CD14-positive monocyte (primary cell): ENCODE measurements around the gene NRXN3. TPM values are rescaled to one million over a fixed set of nuclear protein-coding genes. Genes with fewer than 3 reads are reported as not detected.

Experiments used
- DNase-seq, 3 donors: peaks; one replicate each; pipeline ENCODE4 v3.0.0-alpha.2; 2011 to 2022
- H2AFZ ChIP-seq: 2 replicates; pipeline ENCODE4 v1.6.0; 2012; ENCODE audit warnings: mild to moderate bottlenecking, low read depth, low read length, inconsistent platforms; ENCODE audit not compliant: insufficient read depth, poor library complexity, severe bottlenecking
- H3K27ac ChIP-seq, 2 donors: 1 replicate in 1 of 2; 2 replicates in 1 of 2; pipeline ENCODE4 v1.5.1; 2012 to 2013; ENCODE audit warnings: low read length in 2 of 2, control low read depth in 1 of 2, inconsistent platforms in 1 of 2, low read depth in 1 of 2, mild to moderate bottlenecking in 1 of 2
- H3K27me3 ChIP-seq, 2 donors: one replicate each; pipeline versions ENCODE4 v1.6.0 to v1.6.1; 2011 to 2013; ENCODE audit warnings: low read length in 2 of 2; ENCODE audit not compliant: control insufficient read depth in 2 of 2, insufficient read depth in 2 of 2
- H3K36me3 ChIP-seq, 2 donors: replicated peaks in 1 of 2; 1 replicate in 1 of 2; 2 replicates in 1 of 2; pipeline versions ENCODE4 v1.5.1 to v1.6.1; 2012 to 2013; ENCODE audit warnings: low read length in 2 of 2, control low read depth in 1 of 2, inconsistent platforms in 1 of 2, mild to moderate bottlenecking in 1 of 2; ENCODE audit not compliant: insufficient read depth in 2 of 2, control insufficient read depth in 1 of 2
- H3K4me1 ChIP-seq, 2 donors: 1 replicate in 1 of 2; 2 replicates in 1 of 2; pipeline versions ENCODE4 v1.5.1 to v1.6.1; 2012 to 2013; ENCODE audit warnings: low read length in 2 of 2, control low read depth in 1 of 2, inconsistent platforms in 1 of 2, mild to moderate bottlenecking in 1 of 2, moderate library complexity in 1 of 2; ENCODE audit not compliant: insufficient read depth in 2 of 2, control insufficient read depth in 1 of 2
- H3K4me2 ChIP-seq: replicated peaks from 2 replicates; pipeline ENCODE3; 2012; ENCODE audit warnings: low read length, moderate library complexity, mild to moderate bottlenecking; ENCODE audit not compliant: poor library complexity, severe bottlenecking; ENCODE audit errors: extremely low read depth
- H3K4me3 ChIP-seq, 3 experiments: fragments of 200-600 bp in 1 of 3; sonication (generic) in 1 of 3; replicated peaks in 1 of 3; 1 replicate in 2 of 3; 2 replicates in 1 of 3; pipeline ENCODE4 v1.5.1; 2011 to 2013; ENCODE audit warnings: low read length in 3 of 3, mild to moderate bottlenecking in 3 of 3, control low read depth in 2 of 3, low read depth in 2 of 3, inconsistent platforms in 1 of 3, moderate library complexity in 1 of 3
- H3K79me2 ChIP-seq: 2 replicates; pipeline ENCODE4 v1.6.0; 2012; ENCODE audit warnings: mild to moderate bottlenecking, control low read depth, inconsistent platforms, low read length, moderate library complexity; ENCODE audit not compliant: insufficient read depth
- H3K9ac ChIP-seq: 2 replicates; pipeline ENCODE4 v1.6.0; 2017; ENCODE audit warnings: low read length, mild to moderate bottlenecking; ENCODE audit not compliant: insufficient read depth, poor library complexity, severe bottlenecking
- H3K9me3 ChIP-seq, 2 donors: replicated peaks in 1 of 2; 1 replicate in 1 of 2; 2 replicates in 1 of 2; pipeline versions ENCODE4 v1.5.1 to v1.6.1; 2012 to 2013; ENCODE audit warnings: low read length in 2 of 2, control low read depth in 1 of 2; ENCODE audit not compliant: control insufficient read depth in 1 of 2, insufficient read depth in 1 of 2
- H4K20me1 ChIP-seq: 2 replicates; pipeline ENCODE4 v1.6.0; 2012; ENCODE audit warnings: mild to moderate bottlenecking, low read length, control low read depth, moderate library complexity; ENCODE audit not compliant: insufficient read depth
- H3K27ac Mint-ChIP-seq, 7 donors: one replicate each; pipeline ENCODE4 v1.8.0; 2020; ENCODE audit warnings: mild to moderate bottlenecking in 7 of 7, mixed read lengths in 7 of 7, moderate library complexity in 6 of 7, inconsistent platforms in 2 of 7
- H3K27me3 Mint-ChIP-seq, 3 donors: one replicate each; pipeline ENCODE4 v1.8.0; 2021 to 2022; ENCODE audit warnings: low read depth in 3 of 3, mild to moderate bottlenecking in 3 of 3, mixed read lengths in 3 of 3, moderate library complexity in 3 of 3, inconsistent platforms in 1 of 3
- H3K36me3 Mint-ChIP-seq, 2 donors: one replicate each; pipeline ENCODE4 v1.8.0; 2020; ENCODE audit warnings: mixed read lengths in 2 of 2, inconsistent platforms in 1 of 2, mild to moderate bottlenecking in 1 of 2
- H3K4me1 Mint-ChIP-seq: one replicate; pipeline ENCODE4 v1.8.0; 2020; ENCODE audit warnings: mild to moderate bottlenecking, mixed read lengths
- H3K4me3 Mint-ChIP-seq, 2 donors: one replicate each; pipeline ENCODE4 v1.8.0; 2020; ENCODE audit warnings: mild to moderate bottlenecking in 2 of 2, mixed read lengths in 2 of 2, moderate library complexity in 1 of 2
- H3K9me3 Mint-ChIP-seq, 7 donors: one replicate each; pipeline ENCODE4 v1.8.0; 2020 to 2022; ENCODE audit warnings: mixed read lengths in 7 of 7, mild to moderate bottlenecking in 6 of 7, moderate library complexity in 6 of 7, inconsistent platforms in 2 of 7
- WGBS: methylation state at CpG from one replicate; pipeline ENCODE4 v1.1.5; 2013; ENCODE audit warnings: missing lambda C conversion rate; ENCODE audit not compliant: insufficient coverage; 5-methylcytosine and 5-hydroxymethylcytosine counted together
- intact Hi-C, 2 donors: fragments of 100-400 bp; cut with micrococcal nuclease; formaldehyde crosslinking; loops; one replicate each; pipeline versions ENCODE4 v1.15.0 to v1.15.1; 2023
- polyA plus RNA-seq, 3 donors: library from polyadenylated mRNA; depleted of rRNA in 1 of 3; unstranded in 2 of 3; stranded (reverse) in 1 of 3; fragments of 300-500 nt in 2 of 3; fragments of >200 nt in 1 of 3; fragmentation: Illumina TruSeq in 2 of 3; gene quantifications; 1 replicate in 2 of 3; 2 replicates in 1 of 3; pipeline ENCODE4 v1.2.3, GENCODE V29; 2012 to 2021
- TF ChIP-seq, protein P1 (sequence below): fragments of 200-600 bp; IDR thresholded peaks from one replicate; pipeline ENCODE4 v1.8.0; 2022; ENCODE audit warnings: antibody characterized with exemption, mild to moderate bottlenecking

Gene NRXN3
- polyA plus RNA-seq, 3 donors, result not detected

DNA sequence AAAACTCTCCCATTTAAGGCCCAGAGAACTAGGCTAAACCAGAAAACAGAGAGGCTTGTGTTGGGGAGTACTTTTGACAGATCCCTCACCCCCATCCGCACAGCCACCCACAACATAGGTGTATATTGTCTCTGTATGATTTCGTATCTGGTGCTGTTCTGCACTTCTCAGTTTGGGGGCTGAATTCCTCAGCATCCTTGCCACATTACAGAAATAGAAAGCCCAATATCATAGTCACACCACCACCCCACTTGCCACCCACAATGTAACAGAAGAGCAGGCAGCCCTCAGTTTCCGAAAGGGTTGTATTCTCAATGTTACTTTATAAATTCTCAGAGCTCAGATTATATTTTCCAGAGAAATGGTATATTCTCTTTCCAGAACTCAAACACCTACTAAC lies 1090.2 kb downstream of the NRXN3 start:
- H4K20me1 ChIP-seq, result no peaks in the 10 kb centered on the region
- intact Hi-C loops, result no loop called here
- DNase-seq, result no peak
- Mint-ChIP-seq H3K4me3 (no peak overlapping the region), H3K36me3 (no peaks in the 10 kb centered on the region), H3K4me1 (no peaks in the 10 kb centered on the region), H3K27me3 (peaks cover 0 to 3% (median 0%) of the 10 kb centered on the region in 3 donors), H3K27ac (no peak overlapping the region), H3K9me3 (peaks cover 0 to 8% (median 2%) of the 10 kb centered on the region in 7 donors)
- H3K4me2 ChIP-seq, result no peak overlapping the region
- H2AFZ ChIP-seq, result no peak overlapping the region
- H3K4me1 ChIP-seq, result no peaks in the 10 kb centered on the region
- H3K36me3 ChIP-seq, result no peaks in the 10 kb centered on the region
- no peaks in the 10 kb centered on the region for H3K27me3 ChIP-seq
- WGBS, result no CpG with 5 or more reads among the region's 3 CpGs
- no peaks in the 10 kb centered on the region for H3K79me2 ChIP-seq
- H3K27ac ChIP-seq, result no peak overlapping the region
- H3K9ac ChIP-seq, result no peak overlapping the region
- no peak overlapping the region for H3K4me3 ChIP-seq
- TF ChIP-seq, protein P1, sequence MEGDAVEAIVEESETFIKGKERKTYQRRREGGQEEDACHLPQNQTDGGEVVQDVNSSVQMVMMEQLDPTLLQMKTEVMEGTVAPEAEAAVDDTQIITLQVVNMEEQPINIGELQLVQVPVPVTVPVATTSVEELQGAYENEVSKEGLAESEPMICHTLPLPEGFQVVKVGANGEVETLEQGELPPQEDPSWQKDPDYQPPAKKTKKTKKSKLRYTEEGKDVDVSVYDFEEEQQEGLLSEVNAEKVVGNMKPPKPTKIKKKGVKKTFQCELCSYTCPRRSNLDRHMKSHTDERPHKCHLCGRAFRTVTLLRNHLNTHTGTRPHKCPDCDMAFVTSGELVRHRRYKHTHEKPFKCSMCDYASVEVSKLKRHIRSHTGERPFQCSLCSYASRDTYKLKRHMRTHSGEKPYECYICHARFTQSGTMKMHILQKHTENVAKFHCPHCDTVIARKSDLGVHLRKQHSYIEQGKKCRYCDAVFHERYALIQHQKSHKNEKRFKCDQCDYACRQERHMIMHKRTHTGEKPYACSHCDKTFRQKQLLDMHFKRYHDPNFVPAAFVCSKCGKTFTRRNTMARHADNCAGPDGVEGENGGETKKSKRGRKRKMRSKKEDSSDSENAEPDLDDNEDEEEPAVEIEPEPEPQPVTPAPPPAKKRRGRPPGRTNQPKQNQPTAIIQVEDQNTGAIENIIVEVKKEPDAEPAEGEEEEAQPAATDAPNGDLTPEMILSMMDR, result no peak
- no peaks in the 10 kb centered on the region for H3K9me3 ChIP-seq

DNA sequence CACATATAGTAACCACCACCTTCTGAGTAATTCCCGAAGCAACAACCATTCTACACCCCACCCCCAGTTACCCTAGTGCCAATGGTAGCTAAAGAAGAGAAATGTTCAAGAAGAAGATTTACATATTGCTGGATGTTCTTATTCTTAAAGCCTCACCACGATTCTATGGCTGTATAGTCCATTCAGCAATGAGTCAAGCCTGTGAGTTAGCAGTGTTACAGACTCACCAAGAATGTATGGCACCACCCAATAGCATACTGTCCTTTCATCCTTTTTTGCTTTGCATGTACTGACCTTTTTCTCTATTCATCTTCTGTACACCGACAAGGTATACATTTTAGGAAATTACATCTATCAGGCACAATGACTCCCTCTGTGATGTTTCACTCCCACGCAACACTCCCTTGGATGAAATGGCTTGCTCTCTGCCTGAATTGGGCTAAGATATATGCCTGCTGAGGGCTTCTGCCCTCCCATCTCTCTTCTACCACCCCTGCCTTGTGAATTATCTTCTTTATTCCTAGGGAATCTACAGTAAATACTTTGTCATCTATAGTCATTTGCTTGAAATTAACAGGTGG lies 1095.3 kb downstream of the NRXN3 start:
- Histone ChIP-seq H3K79me2 (no peaks in the 10 kb centered on the region), H3K36me3 (no peaks in the 10 kb centered on the region), H2AFZ (no peak overlapping the region), H3K9ac (no peak overlapping the region), H3K27me3 (no peaks in the 10 kb centered on the region), H3K4me3 (no peak overlapping the region), H3K27ac (no peak overlapping the region), H3K9me3 (no peaks in the 10 kb centered on the region), H3K4me1 (no peaks in the 10 kb centered on the region), H3K4me2 (no peak overlapping the region), H4K20me1 (no peaks in the 10 kb centered on the region)
- no peaks in the 10 kb centered on the region for H3K4me1 Mint-ChIP-seq
- H3K4me3 Mint-ChIP-seq, result no peak overlapping the region
- TF ChIP-seq, protein P1, result no peak
- no peak overlapping the region for H3K27ac Mint-ChIP-seq
- WGBS, result 100% methylated on average over 1 of the region's 4 CpGs
- H3K36me3 Mint-ChIP-seq, result no peaks in the 10 kb centered on the region
- DNase-seq, result no peak
- intact Hi-C loops, result no loop called here
- peaks cover 0 to 2% (median 0%) of the 10 kb centered on the region in 7 donors for H3K9me3 Mint-ChIP-seq
- peaks cover 0 to 3% (median 0%) of the 10 kb centered on the region in 3 donors for H3K27me3 Mint-ChIP-seq
